Adrenal gland (tissue), 19 donors: ENCODE measurements around the gene TEN1. TPM values are rescaled to one million over a fixed set of nuclear protein-coding genes. Genes with fewer than 3 reads are reported as not detected.
A peak's percentile ranks its signal among the peaks of the same experiment; 100 is the strongest.

Experiments
- DNase-seq, 7 donors: peaks; one replicate each; pipeline ENCODE4 v3.0.0-alpha.2; 2019 to 2020
- H3K27ac ChIP-seq, 5 donors: fragments of 200-600 bp; sonication (generic) in 4 of 5; 1 replicate in 3 of 5; 2 replicates in 2 of 5; pipeline versions ENCODE4 v1.5.1 to v1.8.0; 2016 to 2020; ENCODE audit warnings: mild to moderate bottlenecking in 1 of 5
- H3K27me3 ChIP-seq: fragments of 200-600 bp; 2 replicates; pipeline ENCODE4 v1.8.0; 2021
- H3K36me3 ChIP-seq, 2 donors: fragments of 200-600 bp; replicated peaks in 1 of 2; 1 replicate in 1 of 2; 2 replicates in 1 of 2; pipeline versions ENCODE4 v1.5.1 to v1.8.0; 2018 to 2022
- H3K4me1 ChIP-seq, 2 donors: fragments of 200-600 bp; replicated peaks in 1 of 2; 1 replicate in 1 of 2; 2 replicates in 1 of 2; pipeline versions ENCODE4 v1.5.1 to v1.8.0; 2018 to 2021
- H3K4me3 ChIP-seq, 4 donors: fragments of 200-600 bp; sonication (generic) in 3 of 4; one replicate each; pipeline ENCODE4 v1.5.1; 2016 to 2018
- H3K9me3 ChIP-seq, 3 donors: fragments of 200-600 bp; sonication (generic) in 1 of 3; replicated peaks in 1 of 3; 1 replicate in 2 of 3; 2 replicates in 1 of 3; pipeline versions ENCODE4 v1.5.1 to v1.8.0; 2016 to 2021
- POLR2A ChIP-seq, 2 donors: fragments of 450-650 bp; IDR thresholded peaks; one replicate each; pipeline ENCODE4 v1.6.1; 2017; ENCODE audit warnings: antibody characterized with exemption in 2 of 2, mild to moderate bottlenecking in 2 of 2, moderate library complexity in 1 of 2
- WGBS, 4 donors: extraction: QIAGEN DNeasy Blood & Tissue Kit in 2 of 4; methylation state at CpG; one replicate each; pipeline versions ENCODE4 v1.1.5 to v1.1.7; 2013 to 2017; 5-methylcytosine and 5-hydroxymethylcytosine counted together
- intact Hi-C, 2 donors: fragments of 100-400 bp; cut with DNase I; formaldehyde crosslinking; loops; one replicate each; pipeline versions ENCODE4 v1.14.1 to v1.15.0; 2022 to 2023
- long read RNA-seq, 10 donors: library from polyadenylated mRNA in 3 of 10; unstranded in 2 of 10; stranded (forward) in 1 of 10; transcript quantifications; one replicate each; pipeline ENCODE4 v2.0.0 and lab custom pipeline, GENCODE V29; 2021 to 2026
- polyA plus RNA-seq, 3 donors: library from polyadenylated mRNA; stranded (reverse); fragments of 200-250 nt in 2 of 3; fragments of 350-450 nt in 1 of 3; fragmentation: Illumina TruSeq in 1 of 3; extraction: RNeasy Lipid Tissue Mini Kit (QIAGEN cat#74804) in 1 of 3; gene quantifications; one replicate each; pipeline ENCODE4 v1.2.3, GENCODE V29; 2013 to 2014
- total RNA-seq, 9 donors: library from RNA; depleted of rRNA in 4 of 9; stranded (reverse); fragments of >200 nt in 4 of 9; fragments of 120-200 nt in 1 of 9; fragmentation: NEBNext Ultra II Directional in 1 of 9; extraction: Animal tissue kit (Norgen Biotek cat#: 25700) in 1 of 9; gene quantifications; one replicate each; pipeline versions ENCODE4 v1.1.0 to v1.2.4, GENCODE V29; 2013 to 2023
- TF ChIP-seq, protein P1 (sequence below), 6 experiments: fragments of 450-650 bp in 4 of 6; fragments of 200-600 bp in 2 of 6; sonication (generic) in 1 of 6; IDR thresholded peaks; 1 replicate in 5 of 6; 2 replicates in 1 of 6; pipeline versions ENCODE4 v1.5.1 to v1.8.0; 2016 to 2021; ENCODE audit warnings: antibody characterized with exemption in 6 of 6, mild to moderate bottlenecking in 2 of 6, moderate library complexity in 1 of 6
- donor health status: healthy with polysubstance abuse.
- donor health status: Bipolar disorder and iron deficiency.
- donor health status: DM: yes; HTN: yes; CAD: no.
- donor health status: DM: no; HTN: no; CAD: no.
- donor health status: DM: no; HTN: no; CAD: no.
- donor health status: DM: yes; HTN: yes; CAD: no.

TEN1 gene, protein sequence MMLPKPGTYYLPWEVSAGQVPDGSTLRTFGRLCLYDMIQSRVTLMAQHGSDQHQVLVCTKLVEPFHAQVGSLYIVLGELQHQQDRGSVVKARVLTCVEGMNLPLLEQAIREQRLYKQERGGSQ
- total RNA-seq (10 to 100 TPM; 15.3 to 27.7 (median 25.3) TPM), polyA plus RNA-seq (10 to 100 TPM in 2 of 3 donors, 1 to 10 TPM in 1; 8.7 to 40.0 (median 33.8) TPM)
- long read RNA-seq, donor 1, transcript TEN1-201 (4 exons, 994 nt): major isoform, 19 of 19 reads
- long read RNA-seq, donor 1, partial matches to known transcripts: 0 of 19 reads
- long read RNA-seq, donor 1, other reads (novel, unspliced or antisense): 0 of 19 reads
- long read RNA-seq, donor 2, transcript TEN1-201 (4 exons, 994 nt): major isoform, 8 of 8 reads
- long read RNA-seq, donor 2, partial matches to known transcripts: 0 of 8 reads
- long read RNA-seq, donor 2, other reads (novel, unspliced or antisense): 0 of 8 reads
- long read RNA-seq, donor 3, partial matches to known transcripts: 0 of 5 reads
- long read RNA-seq, donor 3, other reads (novel, unspliced or antisense): 0 of 5 reads
- long read RNA-seq, donor 4, transcript TEN1-201 (4 exons, 994 nt): major isoform, 33 of 33 reads
- long read RNA-seq, donor 4, partial matches to known transcripts: 0 of 33 reads
- long read RNA-seq, donor 4, other reads (novel, unspliced or antisense): 0 of 33 reads
- long read RNA-seq, donor 5, transcript TEN1-201 (4 exons, 994 nt): major isoform, 28 of 31 reads
- long read RNA-seq, donor 5, partial matches to known transcripts: 1 of 31 reads
- long read RNA-seq, donor 5, other reads (novel, unspliced or antisense): 2 of 31 reads
- long read RNA-seq, donor 6, transcript TEN1-201 (4 exons, 994 nt): major isoform, 15 of 16 reads
- long read RNA-seq, donor 6, partial matches to known transcripts: 1 of 16 reads
- long read RNA-seq, donor 6, other reads (novel, unspliced or antisense): 0 of 16 reads
- long read RNA-seq, donor 7, transcript TEN1-201 (4 exons, 994 nt): major isoform, 5 of 5 reads
- long read RNA-seq, donor 7, partial matches to known transcripts: 0 of 5 reads
- long read RNA-seq, donor 7, other reads (novel, unspliced or antisense): 0 of 5 reads
- long read RNA-seq, donor 8, transcript TEN1-201 (4 exons, 994 nt): major isoform, 16 of 16 reads
- long read RNA-seq, donor 8, partial matches to known transcripts: 0 of 16 reads
- long read RNA-seq, donor 8, other reads (novel, unspliced or antisense): 0 of 16 reads
- long read RNA-seq, donor 9, transcript TEN1-201 (4 exons, 994 nt): major isoform, 10 of 10 reads
- long read RNA-seq, donor 9, partial matches to known transcripts: 0 of 10 reads
- long read RNA-seq, donor 9, other reads (novel, unspliced or antisense): 0 of 10 reads
- long read RNA-seq, donor 10, transcript TEN1-201 (4 exons, 994 nt): major isoform, 8 of 8 reads
- long read RNA-seq, donor 10, partial matches to known transcripts: 0 of 8 reads
- long read RNA-seq, donor 10, other reads (novel, unspliced or antisense): 0 of 8 reads

- TF ChIP-seq, protein P1, sequence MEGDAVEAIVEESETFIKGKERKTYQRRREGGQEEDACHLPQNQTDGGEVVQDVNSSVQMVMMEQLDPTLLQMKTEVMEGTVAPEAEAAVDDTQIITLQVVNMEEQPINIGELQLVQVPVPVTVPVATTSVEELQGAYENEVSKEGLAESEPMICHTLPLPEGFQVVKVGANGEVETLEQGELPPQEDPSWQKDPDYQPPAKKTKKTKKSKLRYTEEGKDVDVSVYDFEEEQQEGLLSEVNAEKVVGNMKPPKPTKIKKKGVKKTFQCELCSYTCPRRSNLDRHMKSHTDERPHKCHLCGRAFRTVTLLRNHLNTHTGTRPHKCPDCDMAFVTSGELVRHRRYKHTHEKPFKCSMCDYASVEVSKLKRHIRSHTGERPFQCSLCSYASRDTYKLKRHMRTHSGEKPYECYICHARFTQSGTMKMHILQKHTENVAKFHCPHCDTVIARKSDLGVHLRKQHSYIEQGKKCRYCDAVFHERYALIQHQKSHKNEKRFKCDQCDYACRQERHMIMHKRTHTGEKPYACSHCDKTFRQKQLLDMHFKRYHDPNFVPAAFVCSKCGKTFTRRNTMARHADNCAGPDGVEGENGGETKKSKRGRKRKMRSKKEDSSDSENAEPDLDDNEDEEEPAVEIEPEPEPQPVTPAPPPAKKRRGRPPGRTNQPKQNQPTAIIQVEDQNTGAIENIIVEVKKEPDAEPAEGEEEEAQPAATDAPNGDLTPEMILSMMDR (IDR thresholded peaks at IDR 0.05): peak in 5 of 6 experiments; percentile 26 to 59 (median 51)
- peak; percentile 90 to 94 for TF ChIP-seq POLR2A (IDR thresholded peaks at IDR 0.05)
- 0 to 3% (median 0%) methylated on average over 1 to 72 of the region's 72 CpGs for WGBS, 4 donors
- Histone ChIP-seq H3K27ac (peak within 1 kb of the TSS; percentile 89 to 99 (median 97)), H3K36me3 (no peaks in the 10 kb centered on the region), H3K4me1 (peaks cover 41 to 77% of the 10 kb centered on the region in 2 donors), H3K27me3 (no peaks in the 10 kb centered on the region), H3K9me3 (no peaks in the 10 kb centered on the region), H3K4me3 (peak within 1 kb of the TSS; percentile 72 to 96 (median 86))
- intact Hi-C loops: no loop called here
- peak; percentile 97 to 99 (median 99) for DNase-seq
These were observed at the start of gene TEN1, which contains the start of gene ACOX1 for GRCh38 chr17:75978938-75979704. TSS of gene TEN1 (plus strand) at chr17:75979240. CDS start at chr17:75986193, 6,953 bp downstream. TSS of gene ACOX1 (minus strand) at chr17:75979166. CDS start at chr17:75979073, 93 bp downstream.

- Histone ChIP-seq H3K9me3 (no peaks in the 10 kb centered on the region), H3K4me3 (no peak overlapping the region), H3K27ac (no peak overlapping the region), H3K27me3 (no peaks in the 10 kb centered on the region), H3K36me3 (no peaks in the 10 kb centered on the region), H3K4me1 (no peaks in the 10 kb centered on the region)
- DNase-seq: no peak
- TF ChIP-seq, protein P1 (IDR thresholded peaks at IDR 0.05): no peak
- TF ChIP-seq POLR2A (IDR thresholded peaks at IDR 0.05): no peak
- 85 to 94% (median 90%) methylated on average over 4 of the region's 4 CpGs for WGBS, 4 donors
- intact Hi-C loops: no loop called here
These were observed 48.0 kb upstream of the TEN1 start for GRCh38 chr17:75931062-75931461.

DNA sequence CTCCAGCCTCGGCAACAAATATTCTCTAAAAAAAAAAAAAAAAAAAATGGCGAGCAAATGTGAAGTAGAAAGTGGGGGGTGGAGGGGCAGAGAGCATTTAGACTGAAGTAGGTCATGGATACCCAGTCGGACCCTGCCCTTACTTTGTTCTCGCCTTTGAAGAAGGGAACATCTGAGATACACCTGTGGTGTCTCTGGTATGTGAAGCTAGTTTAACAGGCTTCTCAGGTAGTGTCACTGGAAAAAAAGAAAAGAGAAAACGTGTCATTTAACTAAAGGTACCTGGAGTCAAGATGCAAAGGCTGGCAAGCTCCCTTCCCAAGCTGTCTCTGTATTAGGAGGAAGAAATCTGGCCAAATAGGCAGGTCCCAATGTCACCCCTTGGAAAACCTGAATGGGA, 46.2 kb upstream of the TEN1 start:
- H3K27ac ChIP-seq: no peak overlapping the region
- intact Hi-C loops: no loop called here
- H3K36me3 ChIP-seq: no peaks in the 10 kb centered on the region
- H3K4me1 ChIP-seq: no peaks in the 10 kb centered on the region
- H3K9me3 ChIP-seq: no peaks in the 10 kb centered on the region
- 89 to 94% (median 91%) methylated on average over 5 of the region's 5 CpGs for WGBS, 4 donors
- no peak for TF ChIP-seq POLR2A (IDR thresholded peaks at IDR 0.05)
- TF ChIP-seq, protein P1 (IDR thresholded peaks at IDR 0.05): no peak
- no peaks in the 10 kb centered on the region for H3K27me3 ChIP-seq
- no peak overlapping the region for H3K4me3 ChIP-seq
- no peak for DNase-seq
